ENCODE results near the gene CCDC15. TPM values are rescaled to one million over a fixed set of nuclear protein-coding genes. Genes with fewer than 3 reads are reported as not detected.

The CCDC15 gene
- total and polyA plus RNA-seq, 2 of the 4 experiments (the other 2 are of a cell fraction) = 1.1 to 2.0 TPM

DNA sequence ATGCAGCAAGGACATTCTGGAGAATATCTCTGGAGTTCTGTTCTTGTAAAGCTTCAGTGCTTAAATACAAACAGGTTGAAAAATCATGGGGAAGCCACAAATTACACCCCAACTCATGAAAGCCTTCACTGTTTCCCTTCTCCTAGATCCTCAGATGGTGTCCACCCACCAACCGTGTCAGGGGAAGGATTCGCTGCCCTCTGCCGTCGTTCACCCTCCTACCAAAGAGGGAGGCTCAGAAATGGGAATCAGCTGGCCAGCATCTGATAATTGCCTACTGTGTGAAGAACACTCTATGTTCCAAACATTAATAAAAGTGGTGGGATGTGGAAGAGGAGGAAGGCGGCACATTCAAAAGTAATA, 10.8 kb upstream of the CCDC15 start:
- no peak overlapping the region for H2BK120ac ChIP-seq (ENCODE audit: low read depth, low read length)
- no peak overlapping the region for H3K18ac ChIP-seq (ENCODE audit: low read depth, low read length)
- in situ Hi-C loops (cut with MboI; ENCODE audit: low sequenced_read_pairs) (no loop called here), dilution Hi-C loops (cut with HindIII; ENCODE audit: low sequenced_read_pairs, unreplicated experiment) (no loop called here), intact Hi-C loops (cut with micrococcal nuclease) (no loop called here)
- ChIA-PET CTCF (interaction anchor here (0.8 to 1.5 kb wide), 2 partner anchors 8 to 185 kb away, joined by 3 to 5 read pairs; no protein-coding TSS in a partner anchor), POLR2A (ENCODE audit: unreplicated experiment) (interaction anchor here (0.8 kb wide), 1 partner anchor 8 kb away, joined by 3 read pairs; no protein-coding TSS in a partner anchor)
- H3K4me1 ChIP-seq (ENCODE audit: control insufficient read depth, insufficient read depth, low read length) = peaks cover 2% of the 10 kb centered on the region; the same call in 1 of the 2 replicates
- H3K9me1 ChIP-seq (ENCODE audit: insufficient read depth, low read length) = no peaks in the 10 kb centered on the region
- no peak for DNase-seq
- no CpG with 5 or more reads among the region's 5 CpGs for WGBS, 2 experiments (ENCODE audit: extremely low coverage in 2 of 2, insufficient read length in 1 of 2)
- BruUV-seq (replicated peaks) = no TSS peak
- ATAC-seq (ENCODE audit: low read depth) = no peak
- H3K23ac ChIP-seq (ENCODE audit: low read depth, low read length) = no peak overlapping the region
- H3K56ac ChIP-seq (ENCODE audit: extremely low read depth, insufficient read depth, low read length) = no peak overlapping the region
- no peak overlapping the region for H2AK9ac ChIP-seq (replicated peaks; ENCODE audit: low read depth, low read length, poor library complexity)
- no peak overlapping the region for H3K27ac ChIP-seq (ENCODE audit: insufficient read depth, low read length)
- no peaks in the 10 kb centered on the region for H3K9me3 ChIP-seq (ENCODE audit: control insufficient read depth, insufficient read depth, low read length)
- H4K20me1 ChIP-seq (ENCODE audit: insufficient read depth, low read length) = no peaks in the 10 kb centered on the region
- no peak overlapping the region for H4K5ac ChIP-seq (ENCODE audit: low read depth, low read length)
- no peak overlapping the region for H3K4ac ChIP-seq (ENCODE audit: low read depth, low read length)
- no peak overlapping the region for H2BK5ac ChIP-seq (ENCODE audit: low read depth, low read length, poor library complexity, severe bottlenecking)
- no peaks in the 10 kb centered on the region for H3K79me1 ChIP-seq (ENCODE audit: low read depth in 1 of 2, low read length in 2 of 2)
- no peak overlapping the region for H3K9ac ChIP-seq (ENCODE audit: low read depth, low read length)
- H2BK20ac ChIP-seq (ENCODE audit: low read depth, low read length) = no peak overlapping the region
- no peaks in the 10 kb centered on the region for H3K27me3 ChIP-seq (ENCODE audit: control insufficient read depth, insufficient read depth, low read length)
- no peak overlapping the region for H2BK15ac ChIP-seq (ENCODE audit: low read depth, low read length)
- H3K4me3 ChIP-seq (ENCODE audit: insufficient read depth, low read depth, low read length) = no peak overlapping the region
- no peak overlapping the region for H2AK5ac ChIP-seq (ENCODE audit: low read depth, low read length)
- H3K36me3 ChIP-seq (ENCODE audit: control insufficient read depth, insufficient read depth, low read length) = no peaks in the 10 kb centered on the region
- no peak overlapping the region for H4K91ac ChIP-seq (ENCODE audit: insufficient read depth, low read depth, low read length)
- H3K14ac ChIP-seq (replicated peaks; ENCODE audit: low read depth, low read length) = no peak overlapping the region
- TF ChIP-seq MAFK (IDR thresholded peaks at IDR 0.05; ENCODE audit: low read depth, low read length) (no peak), BHLHE40 (IDR thresholded peaks at IDR 0.05; ENCODE audit: low read depth, low read length) (no peak), ELK1 (IDR thresholded peaks at IDR 0.05; ENCODE audit: borderline replicate concordance, low read depth, low read length) (no peak), CTCF (conservative IDR thresholded peaks at IDR 0.05; ENCODE audit: low read depth, low read length) (no peak), RCOR1 (IDR thresholded peaks at IDR 0.05; ENCODE audit: insufficient replicate concordance, low read length) (no peak), SMC3 (IDR thresholded peaks at IDR 0.05; ENCODE audit: low read depth, low read length) (no peak), RAD21 (IDR thresholded peaks at IDR 0.05; ENCODE audit: low read length) (no peak), FOS (IDR thresholded peaks at IDR 0.05; ENCODE audit: low read depth, low read length) (no peak), CEBPB (IDR thresholded peaks at IDR 0.05; ENCODE audit: low read depth, low read length) (no peak), NFE2L2 (IDR thresholded peaks at IDR 0.05; ENCODE audit: low read depth, low read length) (no peak), CHD1 (IDR thresholded peaks at IDR 0.05; ENCODE audit: low read depth, low read length) (no peak), POLR2A (IDR thresholded peaks at IDR 0.05; ENCODE audit: low read depth, low read length) (no peak), MXI1 (IDR thresholded peaks at IDR 0.05; ENCODE audit: borderline replicate concordance, low read depth, low read length) (no peak), MAZ (IDR thresholded peaks at IDR 0.05; ENCODE audit: borderline replicate concordance, low read depth, low read length) (no peak), RFX5 (IDR thresholded peaks at IDR 0.05; ENCODE audit: low read depth, low read length) (no peak)
- TF ChIP-seq, protein P1, sequence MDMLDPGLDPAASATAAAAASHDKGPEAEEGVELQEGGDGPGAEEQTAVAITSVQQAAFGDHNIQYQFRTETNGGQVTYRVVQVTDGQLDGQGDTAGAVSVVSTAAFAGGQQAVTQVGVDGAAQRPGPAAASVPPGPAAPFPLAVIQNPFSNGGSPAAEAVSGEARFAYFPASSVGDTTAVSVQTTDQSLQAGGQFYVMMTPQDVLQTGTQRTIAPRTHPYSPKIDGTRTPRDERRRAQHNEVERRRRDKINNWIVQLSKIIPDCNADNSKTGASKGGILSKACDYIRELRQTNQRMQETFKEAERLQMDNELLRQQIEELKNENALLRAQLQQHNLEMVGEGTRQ (IDR thresholded peaks at IDR 0.05; ENCODE audit: low read depth, low read length) = no peak
- no peak overlapping the region for H3K4me2 ChIP-seq (ENCODE audit: low read depth, low read length)
- no peak overlapping the region for H2AFZ ChIP-seq (replicated peaks; ENCODE audit: low read length, poor library complexity)
- 0 out of 4 replicates have a peak overlapping the region, but pooled peaks of 1 of the 2 experiments have one; percentile 4 for H4K8ac ChIP-seq (ENCODE audit: low read depth in 2 of 2, low read length in 2 of 2)

Data from IMR-90 (cell line).